Caco-2 (cell line): ENCODE measurements around the gene PALLD. TPM values are rescaled to one million over a fixed set of nuclear protein-coding genes. Genes with fewer than 3 reads are reported as not detected.

Experiments used
- BruUV-seq: library from RNA; stranded (reverse); fragments of 400-500 nt; replicated peaks from 2 replicates; lab custom pipeline; 2021; lab: Mats Ljungman, UMichigan
- CTCF ChIA-PET: fragments of 300-600 bp; sonication (Branson Sonifier 250); formaldehyde crosslinking; loops from one replicate; lab custom pipeline; 2022; ENCODE audit warnings: antibody characterized with exemption; lab: Charles Lee
- POLR2A ChIA-PET: fragments of 300-600 bp; sonication (Branson Sonifier 250); formaldehyde crosslinking; loops from one replicate; lab custom pipeline; 2022; ENCODE audit warnings: antibody characterized with exemption; lab: Charles Lee
- DNase-seq, 2 experiments: peaks; one replicate each; pipeline versions ENCODE4 v3.0.0 to v3.0.0-alpha.2; 2020 to 2022
- H3K27me3 ChIP-seq: replicated peaks from 2 replicates; pipeline ENCODE4 v1.6.0; 2011; ENCODE audit warnings: low read length; ENCODE audit not compliant: control insufficient read depth, insufficient read depth
- H3K36me3 ChIP-seq: 2 replicates; pipeline ENCODE4 v1.5.1; 2011; ENCODE audit warnings: low read length; ENCODE audit not compliant: control insufficient read depth, insufficient read depth
- H3K4me1 ChIP-seq: fragments of 250-450 bp; sonication (Bioruptor Pico); 2 replicates; pipeline ENCODE4 v1.5.1; 2020; ENCODE audit warnings: mild to moderate bottlenecking
- H3K4me3 ChIP-seq: 2 replicates; pipeline ENCODE4 v1.5.1; 2011; ENCODE audit warnings: low read depth, mild to moderate bottlenecking, control low read depth, low read length
- H3K9me3 ChIP-seq: fragments of 250-450 bp; sonication (Bioruptor Pico); 2 replicates; pipeline ENCODE4 v1.5.1; 2020; ENCODE audit warnings: mild to moderate bottlenecking, moderate library complexity
- H3K27ac Mint-ChIP-seq: one replicate; pipeline ENCODE4 v1.8.0; 2022; ENCODE audit warnings: mixed read lengths; ENCODE audit not compliant: unreplicated experiment
- H3K27me3 Mint-ChIP-seq: one replicate; pipeline ENCODE4 v1.8.0; 2022; ENCODE audit warnings: mixed read lengths; ENCODE audit not compliant: insufficient read depth, unreplicated experiment
- H3K36me3 Mint-ChIP-seq: one replicate; pipeline ENCODE4 v1.8.0; 2022; ENCODE audit warnings: mild to moderate bottlenecking, mixed read lengths; ENCODE audit not compliant: insufficient read depth, unreplicated experiment
- H3K4me1 Mint-ChIP-seq: one replicate; pipeline ENCODE4 v1.8.0; 2022; ENCODE audit warnings: low read depth, mixed read lengths; ENCODE audit not compliant: unreplicated experiment
- H3K4me3 Mint-ChIP-seq: one replicate; pipeline ENCODE4 v1.8.0; 2022; ENCODE audit warnings: mild to moderate bottlenecking, moderate library complexity, mixed read lengths; ENCODE audit not compliant: unreplicated experiment
- H3K9me3 Mint-ChIP-seq: one replicate; pipeline ENCODE4 v1.8.0; 2022; ENCODE audit warnings: mixed read lengths; ENCODE audit not compliant: unreplicated experiment
- intact Hi-C: fragments of 100-400 bp; cut with micrococcal nuclease; formaldehyde crosslinking; loops from one replicate; pipeline ENCODE4 v1.10.0; 2022; ENCODE audit not compliant: unreplicated experiment
- total RNA-seq: library from RNA; stranded (reverse); gene quantifications from 2 replicates; pipeline ENCODE4 v1.2.3, GENCODE V29; 2022
- TF ChIP-seq, protein P1 (sequence below), 2 experiments: fragments of 200-600 bp in 1 of 2; IDR thresholded peaks; 1 replicate in 1 of 2; 2 replicates in 1 of 2; pipeline versions ENCODE4 v1.5.1 to v1.8.0; 2011 to 2022; ENCODE audit warnings: antibody characterized with exemption in 1 of 2, control low read depth in 1 of 2, inconsistent platforms in 1 of 2, low read depth in 1 of 2, low read length in 1 of 2, mild to moderate bottlenecking in 1 of 2, moderate library complexity in 1 of 2; ENCODE audit not compliant: insufficient read depth in 1 of 2, severe bottlenecking in 1 of 2, unreplicated experiment in 1 of 2

PALLD gene
- total RNA-seq, 1 experiment from 2014 or later: 12.3 TPM

DNA sequence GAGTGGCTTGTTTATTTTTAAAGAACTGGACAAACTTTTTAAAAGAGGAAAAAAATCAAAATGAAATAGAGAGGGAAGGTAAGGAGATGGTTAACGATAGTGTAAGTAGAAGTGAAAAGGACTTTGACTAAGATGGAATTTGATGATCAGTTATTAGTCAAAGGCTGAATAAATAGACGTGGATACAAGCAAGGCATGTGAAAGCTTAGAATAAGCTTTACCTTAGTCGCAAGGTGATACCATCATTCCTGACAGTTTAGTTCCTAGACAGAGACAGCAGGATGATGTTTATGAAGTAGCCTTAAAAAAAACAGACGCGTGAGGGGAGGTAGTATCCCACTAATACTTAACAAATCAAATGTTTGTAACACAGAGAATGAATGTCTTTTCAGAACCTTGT is 97.3 kb downstream of the PALLD start:
- TF ChIP-seq, protein P1, sequence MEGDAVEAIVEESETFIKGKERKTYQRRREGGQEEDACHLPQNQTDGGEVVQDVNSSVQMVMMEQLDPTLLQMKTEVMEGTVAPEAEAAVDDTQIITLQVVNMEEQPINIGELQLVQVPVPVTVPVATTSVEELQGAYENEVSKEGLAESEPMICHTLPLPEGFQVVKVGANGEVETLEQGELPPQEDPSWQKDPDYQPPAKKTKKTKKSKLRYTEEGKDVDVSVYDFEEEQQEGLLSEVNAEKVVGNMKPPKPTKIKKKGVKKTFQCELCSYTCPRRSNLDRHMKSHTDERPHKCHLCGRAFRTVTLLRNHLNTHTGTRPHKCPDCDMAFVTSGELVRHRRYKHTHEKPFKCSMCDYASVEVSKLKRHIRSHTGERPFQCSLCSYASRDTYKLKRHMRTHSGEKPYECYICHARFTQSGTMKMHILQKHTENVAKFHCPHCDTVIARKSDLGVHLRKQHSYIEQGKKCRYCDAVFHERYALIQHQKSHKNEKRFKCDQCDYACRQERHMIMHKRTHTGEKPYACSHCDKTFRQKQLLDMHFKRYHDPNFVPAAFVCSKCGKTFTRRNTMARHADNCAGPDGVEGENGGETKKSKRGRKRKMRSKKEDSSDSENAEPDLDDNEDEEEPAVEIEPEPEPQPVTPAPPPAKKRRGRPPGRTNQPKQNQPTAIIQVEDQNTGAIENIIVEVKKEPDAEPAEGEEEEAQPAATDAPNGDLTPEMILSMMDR (IDR thresholded peaks at IDR 0.05; ENCODE audit: insufficient read depth in 1 of 2, low read depth in 1 of 2, low read length in 1 of 2, severe bottlenecking in 1 of 2, unreplicated experiment in 1 of 2): no peak
- H3K27ac Mint-ChIP-seq: no peak overlapping the region
- Histone ChIP-seq H3K36me3 (no peaks in the 10 kb centered on the region), H3K27me3 (no peaks in the 10 kb centered on the region), H3K9me3 (no peaks in the 10 kb centered on the region), H3K4me1 (no peaks in the 10 kb centered on the region), H3K4me3 (no peak overlapping the region)
- intact Hi-C loops: no loop called here
- H3K27me3 Mint-ChIP-seq: peaks cover 6% of the 10 kb centered on the region
- CTCF ChIA-PET: no interaction called here
- no peaks in the 10 kb centered on the region for H3K9me3 Mint-ChIP-seq
- H3K36me3 Mint-ChIP-seq: no peaks in the 10 kb centered on the region
- BruUV-seq: no TSS peak
- H3K4me3 Mint-ChIP-seq: no peak overlapping the region
- POLR2A ChIA-PET: no interaction called here
- H3K4me1 Mint-ChIP-seq: peaks cover 5% of the 10 kb centered on the region
- DNase-seq: no peak

- H3K9me3 Mint-ChIP-seq: no peaks in the 10 kb centered on the region
- no TSS peak for BruUV-seq
- intact Hi-C loops: no loop called here
- Histone ChIP-seq H3K9me3 (no peaks in the 10 kb centered on the region), H3K4me3 (no peak overlapping the region), H3K27me3 (no peaks in the 10 kb centered on the region), H3K36me3 (no peaks in the 10 kb centered on the region), H3K4me1 (no peaks in the 10 kb centered on the region)
- H3K27me3 Mint-ChIP-seq: peaks cover 5% of the 10 kb centered on the region
- CTCF ChIA-PET: no interaction called here
- DNase-seq: no peak
- H3K27ac Mint-ChIP-seq: no peak overlapping the region
- no peaks in the 10 kb centered on the region for H3K36me3 Mint-ChIP-seq
- TF ChIP-seq, protein P1 (IDR thresholded peaks at IDR 0.05; ENCODE audit: insufficient read depth in 1 of 2, low read depth in 1 of 2, low read length in 1 of 2, severe bottlenecking in 1 of 2, unreplicated experiment in 1 of 2): no peak
- H3K4me1 Mint-ChIP-seq: peaks cover 5% of the 10 kb centered on the region
- no peak overlapping the region for H3K4me3 Mint-ChIP-seq
- POLR2A ChIA-PET: no interaction called here
These were observed 101.3 kb downstream of the PALLD start for GRCh38 chr4:168598191-168598590.

DNA sequence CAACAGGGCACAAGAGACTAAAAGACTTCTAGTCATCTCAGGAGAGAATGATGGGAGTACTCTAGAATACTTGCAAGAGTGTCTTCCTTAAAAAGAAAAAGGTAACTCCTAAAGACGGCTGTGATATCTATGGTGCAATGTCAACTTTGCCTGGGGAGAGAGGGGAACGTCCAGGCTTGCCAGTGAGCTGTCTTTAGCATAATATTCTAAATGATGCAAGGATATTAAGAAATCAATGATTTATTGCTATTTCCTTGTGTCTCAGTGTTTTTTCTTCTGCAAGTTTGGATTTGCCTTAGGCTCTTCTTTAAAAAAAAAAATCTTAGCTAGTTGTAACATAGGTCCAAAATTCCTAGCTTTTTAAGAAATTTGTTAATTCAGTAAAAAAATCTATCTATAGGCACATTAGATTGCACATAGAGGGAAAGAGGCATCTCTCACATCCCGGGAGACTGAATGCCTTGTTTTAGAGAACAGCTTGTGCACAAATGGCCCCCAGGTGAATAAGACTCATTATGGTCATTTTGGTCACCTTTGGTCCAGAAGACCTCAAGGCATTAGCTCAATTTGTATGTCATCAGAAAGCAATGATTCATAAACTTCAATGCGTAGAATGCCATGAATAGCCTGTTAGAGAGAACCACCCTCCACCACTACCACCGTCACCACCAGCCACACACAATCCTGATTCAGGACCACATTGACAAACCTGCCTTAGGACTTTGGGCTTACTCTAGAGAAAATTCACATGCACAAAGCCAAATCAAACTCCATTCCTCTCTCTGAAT is 104.1 kb downstream of the PALLD start:
- Mint-ChIP-seq H3K9me3 (no peaks in the 10 kb centered on the region), H3K27ac (no peak overlapping the region), H3K4me1 (no peaks in the 10 kb centered on the region), H3K27me3 (peaks cover 4% of the 10 kb centered on the region), H3K4me3 (no peak overlapping the region), H3K36me3 (no peaks in the 10 kb centered on the region)
- ChIA-PET CTCF (no interaction called here), POLR2A (no interaction called here)
- Histone ChIP-seq H3K9me3 (no peaks in the 10 kb centered on the region), H3K4me3 (no peak overlapping the region), H3K36me3 (no peaks in the 10 kb centered on the region), H3K4me1 (no peaks in the 10 kb centered on the region), H3K27me3 (no peaks in the 10 kb centered on the region)
- intact Hi-C loops: no loop called here
- DNase-seq: no peak
- BruUV-seq: no TSS peak
- TF ChIP-seq, protein P1 (IDR thresholded peaks at IDR 0.05; ENCODE audit: insufficient read depth in 1 of 2, low read depth in 1 of 2, low read length in 1 of 2, severe bottlenecking in 1 of 2, unreplicated experiment in 1 of 2): no peak
